Smooth muscle cell (in vitro differentiated cells): ENCODE results near the gene PTPRD. TPM values are rescaled to one million over a fixed set of nuclear protein-coding genes. Genes with fewer than 3 reads are reported as not detected.
A peak's percentile ranks its signal among the peaks of the same experiment; 100 is the strongest.

Experiments used
- DNase-seq: peaks from one replicate; lab custom pipeline; 2025; ENCODE audit not compliant: unreplicated experiment; lab: John Stamatoyannopoulos, UW
- H2AFZ ChIP-seq: fragments of 200-600 bp; sonication (generic); 2 replicates; pipeline ENCODE4 v1.6.0; 2016; ENCODE audit warnings: antibody characterized with exemption, low read depth, mild to moderate bottlenecking
- H3F3A ChIP-seq: fragments of 200-600 bp; sonication (generic); 2 replicates; pipeline ENCODE4 v1.6.0; 2017; ENCODE audit warnings: antibody characterized with exemption, low read depth
- H3K27ac ChIP-seq: fragments of 200-600 bp; sonication (generic); 2 replicates; pipeline ENCODE4 v1.5.1; 2016; ENCODE audit warnings: low read depth, mild to moderate bottlenecking
- H3K27me3 ChIP-seq: fragments of 200-600 bp; sonication (generic); 2 replicates; pipeline ENCODE4 v1.6.1; 2016; ENCODE audit warnings: low read depth, mild to moderate bottlenecking
- H3K36me3 ChIP-seq: fragments of 200-600 bp; sonication (generic); 2 replicates; pipeline ENCODE4 v1.5.1; 2016; ENCODE audit warnings: low read depth
- H3K4me1 ChIP-seq: fragments of 200-600 bp; sonication (generic); 2 replicates; pipeline ENCODE4 v1.5.1; 2016; ENCODE audit warnings: low read depth
- H3K4me2 ChIP-seq: fragments of 200-600 bp; sonication (generic); 2 replicates; pipeline ENCODE4 v1.6.0; 2016; ENCODE audit warnings: mild to moderate bottlenecking
- H3K4me3 ChIP-seq: fragments of 200-600 bp; sonication (generic); 2 replicates; pipeline ENCODE4 v1.5.1; 2016; ENCODE audit warnings: mild to moderate bottlenecking
- H3K79me2 ChIP-seq: fragments of 200-600 bp; sonication (generic); 2 replicates; pipeline ENCODE4 v1.6.0; 2016; ENCODE audit warnings: low read depth, mild to moderate bottlenecking
- H3K9ac ChIP-seq: fragments of 200-600 bp; sonication (generic); 2 replicates; pipeline ENCODE4 v1.6.0; 2016; ENCODE audit warnings: low read depth
- H3K9me3 ChIP-seq: fragments of 200-600 bp; sonication (generic); replicated peaks from 2 replicates; pipeline ENCODE4 v1.5.1; 2016; ENCODE audit warnings: low read depth
- H4K20me1 ChIP-seq: fragments of 200-600 bp; sonication (generic); 2 replicates; pipeline ENCODE4 v1.6.0; 2016; ENCODE audit warnings: low read depth
- WGBS: methylation state at CpG from one replicate; pipeline ENCODE4 v1.1.7; 2016; ENCODE audit warnings: low lambda C conversion rate; 5-methylcytosine and 5-hydroxymethylcytosine counted together
- polyA plus RNA-seq: library from polyadenylated mRNA; unstranded; fragments of >200 nt; fragmentation: Nextera tagmentation; extraction: Ambion mirVana; gene quantifications from 2 replicates; pipeline ENCODE4 v1.2.1, GENCODE V29; 2016
- total RNA-seq: library from RNA; depleted of rRNA; stranded (reverse); fragments of >200 nt; gene quantifications from 2 replicates; pipeline ENCODE4 v1.2.3, GENCODE V29; 2014
- TF ChIP-seq, protein P1 (sequence below): fragments of 200-600 bp; sonication (generic); IDR thresholded peaks from 2 replicates; pipeline ENCODE4 v1.5.1; 2017; ENCODE audit warnings: borderline replicate concordance, mild to moderate bottlenecking, antibody characterized with exemption; ENCODE audit not compliant: insufficient read depth, poor library complexity, severe bottlenecking

PTPRD gene
- total and polyA plus RNA-seq, 2 experiments from 2014 or later = 6.5 to 61.0 TPM

DNA sequence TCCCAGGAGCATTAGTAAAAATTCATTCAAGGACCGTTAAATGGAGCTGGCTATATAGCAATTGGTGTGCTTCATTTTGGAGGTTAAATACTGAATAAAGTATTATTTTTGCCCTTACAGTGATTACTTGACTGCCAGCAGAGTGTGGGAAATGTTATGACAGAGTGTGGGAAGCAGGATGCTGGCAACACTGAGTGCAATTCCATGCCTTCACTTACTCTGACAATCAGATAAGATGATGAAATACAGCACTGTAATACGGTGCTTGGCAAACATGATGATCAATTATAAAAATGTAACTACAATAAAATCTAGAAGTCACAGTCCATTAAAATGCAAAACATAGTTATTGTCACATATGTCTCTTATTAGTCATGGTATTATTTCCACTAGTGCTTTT, 651.3 kb downstream of the PTPRD start:
- 69% methylated on average over 2 of the region's 2 CpGs for WGBS
- H3K9me3 ChIP-seq = no peaks in the 10 kb centered on the region

DNA sequence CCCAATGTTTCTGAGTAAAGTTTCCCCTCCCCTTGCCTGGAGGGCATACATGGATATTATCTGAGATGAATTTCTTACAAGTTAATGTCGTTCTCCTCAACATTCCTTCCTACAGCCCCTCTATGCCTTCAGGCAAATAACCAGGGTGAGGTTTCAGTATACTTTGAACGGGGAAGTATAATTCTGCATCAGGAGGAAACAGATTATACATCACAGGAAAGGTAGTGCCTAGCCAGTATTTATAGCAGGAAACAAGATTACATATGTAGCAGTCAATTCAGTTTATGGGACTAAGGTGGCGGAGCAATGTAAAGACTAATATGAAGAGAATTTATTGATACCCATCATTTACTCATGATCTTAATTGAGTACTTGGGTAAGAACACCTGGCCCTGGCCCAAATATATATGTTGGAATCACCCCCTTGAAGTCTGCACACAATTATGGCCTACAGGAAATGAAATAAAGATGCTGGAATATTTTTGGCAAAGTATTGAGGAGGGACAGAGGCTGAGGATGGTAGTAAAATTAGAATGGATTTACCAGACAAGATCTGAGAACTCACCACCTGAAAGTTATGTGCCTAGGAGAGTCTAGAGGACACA, 661.1 kb downstream of the PTPRD start:
- Histone ChIP-seq H3K27ac (no peak overlapping the region), H3K36me3 (no peaks in the 10 kb centered on the region), H3F3A (no peaks in the 10 kb centered on the region), H3K4me3 (no peak overlapping the region), H3K4me2 (no peak overlapping the region), H2AFZ (no peak overlapping the region), H3K27me3 (no peaks in the 10 kb centered on the region), H3K79me2 (no peaks in the 10 kb centered on the region), H4K20me1 (no peaks in the 10 kb centered on the region), H3K9ac (no peak overlapping the region), H3K4me1 (no peaks in the 10 kb centered on the region), H3K9me3 (no peaks in the 10 kb centered on the region)
- DNase-seq = no peak
- 82% methylated on average over 3 of the region's 3 CpGs for WGBS
- TF ChIP-seq, protein P1, sequence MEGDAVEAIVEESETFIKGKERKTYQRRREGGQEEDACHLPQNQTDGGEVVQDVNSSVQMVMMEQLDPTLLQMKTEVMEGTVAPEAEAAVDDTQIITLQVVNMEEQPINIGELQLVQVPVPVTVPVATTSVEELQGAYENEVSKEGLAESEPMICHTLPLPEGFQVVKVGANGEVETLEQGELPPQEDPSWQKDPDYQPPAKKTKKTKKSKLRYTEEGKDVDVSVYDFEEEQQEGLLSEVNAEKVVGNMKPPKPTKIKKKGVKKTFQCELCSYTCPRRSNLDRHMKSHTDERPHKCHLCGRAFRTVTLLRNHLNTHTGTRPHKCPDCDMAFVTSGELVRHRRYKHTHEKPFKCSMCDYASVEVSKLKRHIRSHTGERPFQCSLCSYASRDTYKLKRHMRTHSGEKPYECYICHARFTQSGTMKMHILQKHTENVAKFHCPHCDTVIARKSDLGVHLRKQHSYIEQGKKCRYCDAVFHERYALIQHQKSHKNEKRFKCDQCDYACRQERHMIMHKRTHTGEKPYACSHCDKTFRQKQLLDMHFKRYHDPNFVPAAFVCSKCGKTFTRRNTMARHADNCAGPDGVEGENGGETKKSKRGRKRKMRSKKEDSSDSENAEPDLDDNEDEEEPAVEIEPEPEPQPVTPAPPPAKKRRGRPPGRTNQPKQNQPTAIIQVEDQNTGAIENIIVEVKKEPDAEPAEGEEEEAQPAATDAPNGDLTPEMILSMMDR = no peak

More for the DNA sequence above, 651.3 kb downstream of the PTPRD start:
- Histone ChIP-seq H3K79me2 (no peaks in the 10 kb centered on the region), H2AFZ (no peak overlapping the region), H4K20me1 (no peaks in the 10 kb centered on the region), H3K9ac (no peak overlapping the region), H3K27me3 (peaks cover 6% of the 10 kb centered on the region), H3K4me2 (no peak overlapping the region), H3K36me3 (no peaks in the 10 kb centered on the region), H3K4me1 (no peaks in the 10 kb centered on the region), H3F3A (no peaks in the 10 kb centered on the region), H3K4me3 (no peak overlapping the region), H3K27ac (no peak overlapping the region)
- TF ChIP-seq, protein P1 = no peak
- DNase-seq = no peak

DNA sequence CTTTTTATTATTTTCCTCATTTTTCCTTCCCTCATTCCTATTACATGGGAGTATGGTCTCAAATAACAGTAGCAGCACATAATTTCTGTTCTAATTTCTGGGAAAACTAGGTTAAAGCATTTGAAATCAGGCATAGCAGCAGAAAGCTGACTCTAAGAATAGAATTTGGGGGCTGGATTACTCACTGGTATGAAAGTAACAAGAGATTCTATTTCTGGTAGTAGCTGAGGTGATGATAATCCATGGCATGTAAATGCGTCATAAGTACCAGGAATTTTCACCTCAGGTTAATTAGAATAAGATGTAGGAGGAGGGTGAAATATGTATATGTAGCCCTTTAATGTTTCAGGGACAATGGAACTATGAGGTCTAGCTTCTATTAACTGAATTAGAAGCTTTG, 662.0 kb downstream of the PTPRD start:
- H2AFZ ChIP-seq = no peak overlapping the region
- no peaks in the 10 kb centered on the region for H3K4me1 ChIP-seq
- WGBS = 55% methylated on average over 1 of the region's 1 CpG
- no peaks in the 10 kb centered on the region for H3K79me2 ChIP-seq
- no peaks in the 10 kb centered on the region for H3K9me3 ChIP-seq
- no peak for DNase-seq
- H3K9ac ChIP-seq = no peak overlapping the region
- no peaks in the 10 kb centered on the region for H3F3A ChIP-seq
- TF ChIP-seq, protein P1 = no peak
- H3K4me3 ChIP-seq = no peak overlapping the region
- no peaks in the 10 kb centered on the region for H3K27me3 ChIP-seq
- no peak overlapping the region for H3K27ac ChIP-seq
- H3K4me2 ChIP-seq = peak overlapping the region; percentile 31
- no peaks in the 10 kb centered on the region for H3K36me3 ChIP-seq
- H4K20me1 ChIP-seq = no peaks in the 10 kb centered on the region

DNA sequence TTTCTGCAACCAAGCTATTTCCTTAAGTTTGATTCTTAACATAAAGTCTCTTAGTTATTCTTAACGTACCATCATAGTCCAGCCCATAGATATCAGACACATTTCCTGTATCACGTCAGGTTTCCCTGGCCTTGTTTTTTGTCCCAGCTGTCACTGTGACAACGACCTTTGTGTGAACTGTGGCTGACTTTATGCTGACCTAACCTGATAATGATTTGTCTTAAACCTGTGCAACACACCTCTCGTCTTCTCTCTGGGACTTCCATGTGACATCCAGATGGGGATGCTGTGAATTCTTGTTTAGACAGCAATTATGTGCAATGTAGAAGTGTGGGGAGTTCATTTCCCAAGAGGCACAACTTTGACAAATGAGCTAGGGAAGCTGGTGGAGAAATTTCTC, 662.8 kb downstream of the PTPRD start:
- TF ChIP-seq, protein P1 = no peak
- no peaks in the 10 kb centered on the region for H3K36me3 ChIP-seq
- H3K27ac ChIP-seq = no peak overlapping the region
- 67% methylated on average over 4 of the region's 4 CpGs for WGBS
- no peak overlapping the region for H3K4me2 ChIP-seq
- H3K4me1 ChIP-seq = no peaks in the 10 kb centered on the region
- no peaks in the 10 kb centered on the region for H3K9me3 ChIP-seq
- no peak overlapping the region for H3K9ac ChIP-seq
- no peaks in the 10 kb centered on the region for H4K20me1 ChIP-seq
- no peak overlapping the region for H3K4me3 ChIP-seq
- no peaks in the 10 kb centered on the region for H3K27me3 ChIP-seq
- H2AFZ ChIP-seq = no peak overlapping the region
- H3K79me2 ChIP-seq = no peaks in the 10 kb centered on the region
- DNase-seq = no peak
- no peaks in the 10 kb centered on the region for H3F3A ChIP-seq
